Measurements from ENCODE around the gene MAP6D1.

MAP6D1 gene

DNA sequence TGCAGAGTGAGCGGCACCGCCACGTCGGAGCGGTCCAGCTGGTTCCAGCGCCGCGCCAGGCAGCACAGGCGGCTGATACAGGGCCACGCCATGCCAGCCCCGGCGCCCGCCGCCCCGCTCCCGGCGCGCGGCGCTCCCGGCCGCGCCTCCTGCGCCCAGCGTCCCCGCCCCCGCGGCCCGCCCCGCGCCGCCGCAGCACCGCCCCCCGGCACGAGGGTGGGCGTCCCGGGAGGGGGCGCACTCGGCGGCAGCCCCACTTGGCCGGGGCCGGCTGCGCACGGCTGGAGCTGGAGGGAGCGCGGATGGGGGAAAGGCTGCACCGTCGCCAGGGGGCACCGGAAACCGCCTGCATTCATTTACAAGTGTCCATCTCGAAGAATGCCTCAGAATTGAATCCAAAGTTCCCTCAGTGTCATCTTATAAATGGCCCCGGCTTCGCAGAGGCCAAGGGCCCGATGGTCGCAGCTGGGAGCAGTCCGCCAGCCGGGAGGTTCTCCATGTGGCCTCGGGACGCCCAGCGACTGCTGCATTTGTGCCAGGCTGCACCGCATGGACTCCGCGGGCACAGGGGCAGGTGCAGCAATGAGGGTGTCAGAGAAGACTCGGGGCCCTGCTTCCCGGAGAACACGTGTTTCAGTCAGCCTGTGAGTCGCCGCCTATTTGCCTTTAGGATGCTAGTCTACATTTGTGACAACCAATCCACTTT, at the start of gene MAP6D1:
MAP6D1 (minus strand) TSS at position 122 of the 706 bp plus-strand sequence; CDS start at position 92, 30 bp downstream.
- H3K27ac Mint-ChIP-seq = no peak within 1 kb of the TSS
- H3K4me3 Mint-ChIP-seq = peak within 1 kb of the TSS; percentile 71
- peak; percentile 24 to 73 for DNase-seq (ENCODE audit: low spot score in 2 of 2)
- H3K9me3 Mint-ChIP-seq = no peaks in the 10 kb centered on the region
- ATAC-seq = peak; percentile 68
- peaks cover 36% of the 10 kb centered on the region for H3K36me3 Mint-ChIP-seq
- peaks cover 15% of the 10 kb centered on the region for H3K4me1 Mint-ChIP-seq

DNA sequence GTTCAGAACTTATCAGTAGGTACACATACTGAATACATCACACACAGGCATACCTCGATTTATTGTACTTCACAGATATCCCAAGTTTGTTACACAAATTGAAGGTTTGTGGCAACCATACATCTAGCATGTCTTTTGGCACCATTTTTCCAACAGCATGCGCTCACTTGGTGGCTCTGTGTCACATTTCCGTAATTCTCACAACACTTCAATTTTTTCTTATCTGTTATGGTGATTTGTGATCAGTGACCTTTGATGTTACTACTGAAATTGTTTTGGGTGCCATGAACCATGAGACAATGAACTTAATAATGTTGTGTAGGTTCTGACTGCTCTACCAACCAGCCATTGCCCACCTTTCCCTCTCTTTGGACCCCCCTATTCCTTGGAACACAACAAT, 48.5 kb upstream of the MAP6D1 start:
- H3K4me3 Mint-ChIP-seq = no peak overlapping the region
- no peak overlapping the region for H3K27ac Mint-ChIP-seq
- H3K36me3 Mint-ChIP-seq = peaks cover 49% of the 10 kb centered on the region
- peaks cover 26% of the 10 kb centered on the region for H3K4me1 Mint-ChIP-seq
- ATAC-seq (no peak), DNase-seq (ENCODE audit: low spot score in 2 of 2) (no peak)
- H3K9me3 Mint-ChIP-seq = no peaks in the 10 kb centered on the region

DNA sequence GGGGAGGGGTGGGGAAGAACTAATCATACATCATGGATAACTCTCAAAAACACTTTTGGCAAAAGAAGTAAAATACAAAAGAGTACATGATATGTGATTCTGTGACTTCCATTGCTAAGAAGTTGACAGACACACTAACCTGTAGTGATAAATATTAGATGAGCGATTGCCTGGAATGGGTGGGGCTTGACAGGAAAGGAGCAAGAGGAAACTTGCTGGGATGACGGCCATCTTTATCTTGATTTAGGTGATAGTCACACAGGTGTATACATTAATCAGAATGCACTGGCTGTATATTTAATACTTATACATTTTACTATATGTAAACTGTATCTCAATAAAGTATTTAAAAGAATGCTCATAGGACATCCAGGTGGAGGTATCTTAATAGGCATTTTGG, 46.2 kb upstream of the MAP6D1 start:
- Mint-ChIP-seq H3K36me3 (peaks cover 53% of the 10 kb centered on the region), H3K4me1 (peaks cover 22% of the 10 kb centered on the region), H3K27ac (no peak overlapping the region), H3K4me3 (no peak overlapping the region), H3K9me3 (no peaks in the 10 kb centered on the region)
- ATAC-seq = no peak
- no peak for DNase-seq (ENCODE audit: low spot score in 2 of 2)

DNA sequence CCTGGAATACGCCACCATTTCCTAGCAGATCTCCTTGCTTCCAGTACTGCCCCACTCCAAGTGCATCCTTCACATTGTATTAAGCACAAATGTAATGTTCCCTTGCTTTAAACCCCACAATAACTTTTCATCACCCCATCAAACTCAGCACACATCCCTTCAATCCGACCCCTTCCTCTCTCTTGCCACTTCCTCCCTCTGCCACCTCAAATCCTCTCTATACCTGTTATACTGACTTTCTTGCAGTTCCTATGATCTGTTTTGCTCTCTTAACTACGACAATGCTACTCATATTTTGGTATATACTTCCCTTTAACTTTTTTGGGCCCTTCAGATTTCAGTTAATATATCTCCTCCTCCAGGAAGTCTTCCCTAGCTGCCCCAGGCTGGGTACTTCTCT, 45.2 kb upstream of the MAP6D1 start:
- Mint-ChIP-seq H3K9me3 (no peaks in the 10 kb centered on the region), H3K4me1 (peaks cover 20% of the 10 kb centered on the region), H3K27ac (no peak overlapping the region), H3K36me3 (peaks cover 53% of the 10 kb centered on the region), H3K4me3 (no peak overlapping the region)
- ATAC-seq (no peak), DNase-seq (ENCODE audit: low spot score in 2 of 2) (no peak)

DNA sequence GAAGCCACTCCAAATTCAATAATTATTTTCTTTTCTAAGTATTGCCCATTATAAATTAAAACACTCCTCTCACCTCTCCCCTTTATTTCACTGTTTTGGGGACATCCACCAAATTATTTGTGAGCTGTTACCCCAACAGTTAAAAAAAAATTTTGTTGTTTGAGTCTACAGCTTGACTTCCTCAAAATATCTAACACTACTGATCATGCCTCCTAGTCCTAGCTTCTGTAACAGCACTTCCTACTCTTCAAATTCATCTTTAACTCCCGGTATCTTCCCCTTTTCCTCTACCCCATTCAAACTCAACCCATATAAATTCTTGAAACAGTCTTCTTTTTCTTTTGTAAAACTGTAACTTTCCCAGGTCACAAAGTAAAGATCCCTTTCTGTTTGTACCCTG, 43.4 kb upstream of the MAP6D1 start:
- no peak for DNase-seq (ENCODE audit: low spot score in 2 of 2)
- Mint-ChIP-seq H3K4me1 (peaks cover 20% of the 10 kb centered on the region), H3K36me3 (peaks cover 56% of the 10 kb centered on the region), H3K4me3 (no peak overlapping the region), H3K9me3 (no peaks in the 10 kb centered on the region), H3K27ac (no peak overlapping the region)
- no peak for ATAC-seq

DNA sequence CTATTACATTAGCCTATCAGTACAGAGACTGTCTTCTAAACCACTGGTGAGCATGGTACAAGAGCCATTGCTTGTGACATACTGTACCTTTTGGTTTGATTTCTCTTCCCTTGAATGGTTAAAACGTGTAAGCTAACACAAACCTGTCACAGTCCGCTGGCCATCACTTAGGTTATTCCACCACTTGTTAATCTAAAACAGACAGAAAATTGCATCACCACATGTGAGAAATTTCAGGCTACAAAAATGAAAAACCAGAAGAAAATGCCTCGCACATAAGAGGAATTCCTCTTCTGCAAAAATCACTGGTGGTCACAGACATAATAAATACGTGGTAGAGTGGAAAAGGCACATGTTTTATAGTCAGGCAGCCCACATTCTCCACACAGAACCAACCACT, 37.2 kb upstream of the MAP6D1 start:
- ATAC-seq (no peak), DNase-seq (ENCODE audit: low spot score in 2 of 2) (no peak)
- Mint-ChIP-seq H3K4me3 (no peak overlapping the region), H3K9me3 (no peaks in the 10 kb centered on the region), H3K4me1 (no peaks in the 10 kb centered on the region), H3K36me3 (peaks cover 100% of the 10 kb centered on the region), H3K27ac (no peak overlapping the region)

DNA sequence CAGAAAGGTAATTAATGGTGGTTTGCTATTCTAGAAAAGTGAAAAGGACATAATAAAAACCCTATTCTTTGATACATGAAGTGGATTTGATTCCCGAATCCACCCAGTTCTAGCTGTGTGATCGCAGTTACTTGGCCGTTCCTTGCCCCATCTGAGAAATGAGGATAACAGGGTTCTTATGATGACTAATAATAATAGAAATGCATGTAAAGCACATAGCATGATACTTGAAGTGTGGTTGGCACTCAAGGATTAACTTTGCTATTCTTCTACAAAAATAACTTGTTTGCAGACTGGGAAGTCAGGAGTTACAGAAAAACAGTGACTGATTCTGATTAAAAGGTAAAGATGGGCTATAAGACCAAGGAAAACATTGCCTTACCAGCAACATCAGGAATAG, 32.5 kb upstream of the MAP6D1 start:
- H3K27ac Mint-ChIP-seq = peak overlapping the region; percentile 3
- H3K4me3 Mint-ChIP-seq = no peak overlapping the region
- H3K4me1 Mint-ChIP-seq = no peaks in the 10 kb centered on the region
- DNase-seq (ENCODE audit: low spot score in 2 of 2) = no peak
- no peaks in the 10 kb centered on the region for H3K9me3 Mint-ChIP-seq
- no peak for ATAC-seq
- H3K36me3 Mint-ChIP-seq = peaks cover 96% of the 10 kb centered on the region

DNA sequence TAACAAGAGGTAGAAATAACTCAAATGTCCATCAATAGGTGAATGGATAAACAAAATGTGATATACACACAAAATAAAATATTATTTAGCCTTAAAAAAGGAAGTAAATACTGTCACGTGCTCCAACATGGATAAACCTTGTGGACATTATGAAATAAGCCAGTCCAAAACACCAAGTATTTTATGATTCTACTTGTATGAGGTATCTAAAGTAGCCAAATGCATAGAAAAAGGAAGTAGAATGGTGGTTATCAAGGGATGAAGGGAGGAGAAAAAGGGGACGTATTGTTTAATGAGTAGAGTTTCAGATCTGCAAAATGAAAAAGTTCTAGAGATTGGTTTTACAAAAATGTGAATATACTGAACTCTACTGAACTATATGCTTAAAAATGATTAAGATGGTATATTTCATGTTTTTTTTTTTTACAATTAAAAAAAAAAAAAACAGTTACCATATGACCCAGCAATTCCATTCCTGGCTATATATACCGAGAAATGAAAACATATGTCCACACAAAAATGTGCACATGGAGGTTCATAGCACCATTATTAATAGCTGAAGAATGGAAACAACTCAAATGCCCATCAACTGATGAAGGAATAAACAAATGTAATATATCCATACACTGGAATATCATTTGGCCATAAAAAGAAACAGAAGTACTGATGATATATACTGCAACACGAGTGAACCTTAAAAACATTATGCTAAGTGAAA, 29.1 kb upstream of the MAP6D1 start:
- no peak for ATAC-seq
- H3K27ac Mint-ChIP-seq = no peak overlapping the region
- peaks cover 6% of the 10 kb centered on the region for H3K4me1 Mint-ChIP-seq
- H3K36me3 Mint-ChIP-seq = peaks cover 95% of the 10 kb centered on the region
- H3K4me3 Mint-ChIP-seq = no peak overlapping the region
- no peak for DNase-seq (ENCODE audit: low spot score in 2 of 2)
- no peaks in the 10 kb centered on the region for H3K9me3 Mint-ChIP-seq

DNA sequence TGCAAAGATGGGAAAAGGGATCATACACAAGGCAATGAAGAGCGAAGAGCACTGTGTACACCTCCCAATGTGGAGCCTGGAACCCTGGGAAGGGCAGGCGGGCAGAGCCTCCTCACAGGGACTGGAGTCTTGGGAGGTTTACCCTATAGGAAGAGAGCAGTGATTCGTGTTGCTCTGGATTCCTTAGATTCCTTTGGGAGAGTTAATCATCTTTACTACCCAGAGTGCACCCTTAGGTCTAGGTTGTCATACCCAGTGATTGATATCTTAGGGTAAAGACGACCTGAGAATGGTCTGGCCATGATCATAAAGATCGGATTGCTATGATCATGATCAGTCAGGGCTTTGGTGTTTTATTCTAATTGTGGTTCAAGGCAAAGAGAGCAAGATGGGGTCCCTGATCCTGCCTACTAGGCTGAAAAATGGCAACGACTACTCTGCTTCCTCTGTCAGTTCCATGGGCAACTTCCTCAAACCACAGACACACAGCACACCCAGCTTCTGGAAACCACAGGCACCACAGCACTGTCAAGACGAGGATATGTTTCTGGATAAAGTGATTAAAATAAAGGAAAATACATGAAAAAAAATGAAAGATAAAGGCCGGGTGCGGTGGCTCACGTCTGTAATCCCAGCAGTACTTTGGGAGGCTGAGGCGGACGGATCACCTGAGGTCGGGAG, 20.4 kb upstream of the MAP6D1 start:
- DNase-seq (ENCODE audit: low spot score in 2 of 2) (no peak), ATAC-seq (no peak)
- Mint-ChIP-seq H3K36me3 (peaks cover 91% of the 10 kb centered on the region), H3K4me3 (no peak overlapping the region), H3K27ac (peak overlapping the region; percentile 71), H3K9me3 (no peaks in the 10 kb centered on the region), H3K4me1 (peaks cover 6% of the 10 kb centered on the region)

DNA sequence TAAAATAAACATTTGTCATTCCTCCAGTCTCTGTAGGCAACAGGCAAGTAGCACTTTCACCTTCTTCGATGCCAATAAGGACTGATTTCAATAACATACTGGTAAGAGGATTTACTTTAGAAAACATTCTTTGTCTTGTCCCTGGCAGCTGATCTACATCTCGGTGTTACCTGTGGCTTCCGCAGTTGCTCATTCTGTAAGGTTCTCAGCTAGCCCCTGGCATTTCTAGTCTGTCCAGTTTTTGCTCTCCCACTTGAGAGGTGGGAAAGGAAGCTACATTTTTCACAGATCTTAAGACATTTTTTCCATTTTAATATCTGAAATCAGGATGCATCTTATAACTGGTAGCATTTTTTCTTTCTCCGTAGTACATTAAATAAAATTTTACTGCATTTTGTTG, 19.7 kb upstream of the MAP6D1 start:
- H3K36me3 Mint-ChIP-seq = peaks cover 92% of the 10 kb centered on the region
- peaks cover 2% of the 10 kb centered on the region for H3K4me1 Mint-ChIP-seq

DNA sequence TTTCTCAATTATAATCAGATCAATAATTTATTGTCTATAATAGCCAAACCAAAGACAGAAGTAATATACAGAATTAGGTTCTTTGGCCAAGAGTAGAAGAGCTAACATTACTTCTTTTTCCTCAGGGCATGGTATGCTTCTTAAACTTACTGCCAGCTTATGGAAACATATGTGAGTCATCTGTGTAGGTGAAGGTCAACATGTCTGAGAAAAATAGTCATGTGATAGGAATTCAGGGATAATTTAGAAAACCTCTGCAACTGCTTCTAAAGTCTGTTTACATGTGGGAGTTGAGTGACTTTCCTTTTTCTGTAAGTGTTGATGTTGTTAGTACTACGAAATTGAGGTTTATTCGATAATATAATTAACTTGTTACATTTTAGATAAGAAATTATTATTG, 19.2 kb upstream of the MAP6D1 start:
- peaks cover 92% of the 10 kb centered on the region for H3K36me3 Mint-ChIP-seq
- no peak overlapping the region for H3K4me3 Mint-ChIP-seq
- no peaks in the 10 kb centered on the region for H3K9me3 Mint-ChIP-seq
- no peak overlapping the region for H3K27ac Mint-ChIP-seq
- DNase-seq (ENCODE audit: low spot score in 2 of 2) (no peak), ATAC-seq (peak; percentile 57)
- H3K4me1 Mint-ChIP-seq = no peaks in the 10 kb centered on the region

More for the DNA sequence above, 19.7 kb upstream of the MAP6D1 start:
- Mint-ChIP-seq H3K9me3 (no peaks in the 10 kb centered on the region), H3K4me3 (no peak overlapping the region), H3K27ac (peak overlapping the region; percentile 71)
- DNase-seq (ENCODE audit: low spot score in 2 of 2) (no peak), ATAC-seq (no peak)

DNA sequence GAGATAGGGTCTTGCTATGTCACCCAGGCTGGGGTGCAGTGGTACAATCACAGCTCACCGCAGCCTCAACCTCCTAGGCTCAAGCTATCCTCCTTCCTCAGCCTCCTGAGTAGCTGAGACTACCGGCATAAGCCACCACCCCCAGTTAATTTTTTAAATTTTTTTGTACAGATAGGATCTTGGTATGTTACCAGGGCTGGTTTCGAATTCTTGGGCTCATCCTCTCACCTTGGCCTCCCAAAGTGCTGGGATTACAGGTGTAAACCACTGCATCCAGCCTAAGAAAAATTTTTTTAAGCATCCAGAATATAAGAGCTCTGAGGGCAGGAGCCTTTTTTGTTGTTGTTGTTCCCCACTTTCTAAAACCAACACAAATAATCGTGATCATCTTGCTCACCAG, 14.4 kb upstream of the MAP6D1 start:
- H3K36me3 Mint-ChIP-seq = peaks cover 100% of the 10 kb centered on the region
- DNase-seq (ENCODE audit: low spot score in 2 of 2) (no peak), ATAC-seq (no peak)
- no peaks in the 10 kb centered on the region for H3K9me3 Mint-ChIP-seq
- no peaks in the 10 kb centered on the region for H3K4me1 Mint-ChIP-seq
- H3K27ac Mint-ChIP-seq = no peak overlapping the region
- H3K4me3 Mint-ChIP-seq = no peak overlapping the region

DNA sequence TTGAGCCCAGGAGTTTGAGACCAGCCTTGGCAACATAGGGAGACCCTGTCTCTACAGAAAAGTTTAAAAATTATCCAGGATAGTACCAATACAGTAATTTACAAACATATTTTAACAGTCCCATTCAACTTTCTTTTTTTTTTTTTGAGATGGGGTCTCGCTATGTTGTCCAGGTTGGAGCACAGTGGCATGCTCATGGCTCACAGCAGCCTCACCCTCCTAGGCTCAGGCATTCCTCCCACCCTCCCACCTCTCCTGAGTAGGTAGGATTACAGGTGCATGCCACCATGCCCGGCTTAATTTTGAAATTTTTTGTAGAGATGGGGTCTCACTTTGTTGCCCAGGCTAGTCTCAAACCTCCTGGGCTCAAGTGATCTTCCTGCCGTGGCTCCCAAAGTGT, 12.5 kb upstream of the MAP6D1 start:
- no peak for DNase-seq (ENCODE audit: low spot score in 2 of 2)
- Mint-ChIP-seq H3K4me3 (no peak overlapping the region), H3K4me1 (no peaks in the 10 kb centered on the region), H3K36me3 (peaks cover 100% of the 10 kb centered on the region), H3K27ac (peak overlapping the region; percentile 61), H3K9me3 (no peaks in the 10 kb centered on the region)
- no peak for ATAC-seq

DNA sequence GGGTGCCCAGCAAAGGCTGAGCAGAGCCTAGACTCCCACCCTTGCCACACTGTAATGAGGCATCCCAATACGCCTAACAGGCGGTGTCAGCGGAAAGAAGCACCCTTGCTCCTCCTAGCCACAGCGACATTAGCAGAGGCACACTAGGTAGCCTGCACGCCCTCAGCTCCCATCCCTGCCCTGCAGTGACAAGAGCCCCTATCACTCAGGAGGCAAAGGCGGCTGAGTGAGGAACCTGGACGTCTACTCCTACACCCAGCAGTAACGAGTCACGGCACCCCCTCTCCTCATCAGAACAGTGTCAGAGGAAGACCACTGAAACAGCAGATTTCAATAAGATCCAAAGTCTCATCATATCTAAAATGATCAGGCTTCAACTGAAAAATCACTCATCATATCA, 12.0 kb upstream of the MAP6D1 start:
- Mint-ChIP-seq H3K27ac (peak overlapping the region; percentile 61), H3K9me3 (no peaks in the 10 kb centered on the region), H3K4me3 (no peak overlapping the region), H3K4me1 (no peaks in the 10 kb centered on the region), H3K36me3 (peaks cover 100% of the 10 kb centered on the region)
- DNase-seq (ENCODE audit: low spot score in 2 of 2) (no peak), ATAC-seq (peak; percentile 80)

DNA sequence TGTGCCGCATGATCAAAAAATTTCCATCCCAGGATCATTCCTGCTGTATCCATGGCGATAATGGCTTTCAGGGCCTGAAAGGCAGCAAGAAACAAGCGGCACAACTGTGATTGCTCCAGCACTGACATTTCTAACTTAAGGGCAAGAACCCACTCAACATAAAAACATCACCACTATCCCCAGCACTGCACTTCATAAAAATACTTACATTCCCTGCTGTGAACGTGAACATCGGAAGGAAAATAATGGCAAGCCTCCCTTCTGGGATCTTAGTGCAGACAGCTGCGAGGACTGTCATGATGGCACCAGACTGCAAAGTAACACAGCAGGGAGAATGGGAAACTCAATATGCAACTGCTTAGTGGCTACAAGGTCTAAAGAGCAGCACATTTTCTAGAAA, 8.1 kb upstream of the MAP6D1 start:
- Mint-ChIP-seq H3K36me3 (peaks cover 100% of the 10 kb centered on the region), H3K9me3 (no peaks in the 10 kb centered on the region), H3K4me3 (no peak overlapping the region), H3K27ac (no peak overlapping the region), H3K4me1 (no peaks in the 10 kb centered on the region)
- ATAC-seq (no peak), DNase-seq (ENCODE audit: low spot score in 2 of 2) (no peak)

DNA sequence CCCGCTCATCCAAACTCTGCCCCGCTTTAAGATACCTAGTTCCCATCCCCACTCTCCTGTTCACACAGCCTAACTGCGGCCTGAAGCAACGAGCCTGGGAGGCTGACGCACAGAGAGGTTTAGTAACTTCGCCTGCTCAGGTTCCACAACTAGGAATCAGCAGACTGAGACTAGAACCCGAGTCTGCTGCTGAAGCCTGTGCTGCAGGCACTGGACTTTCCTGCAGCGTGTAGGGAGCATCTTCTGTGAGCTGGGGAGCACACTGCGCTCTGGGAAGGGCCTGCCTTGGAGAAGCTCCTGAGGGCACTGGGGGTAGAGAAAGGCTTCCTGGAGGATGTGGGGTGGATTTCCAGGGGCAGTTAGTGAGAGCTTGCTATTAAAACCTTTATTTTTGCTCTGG, 4.8 kb upstream of the MAP6D1 start:
- ATAC-seq = no peak
- Mint-ChIP-seq H3K4me1 (no peaks in the 10 kb centered on the region), H3K27ac (no peak overlapping the region), H3K36me3 (peaks cover 76% of the 10 kb centered on the region), H3K4me3 (no peak overlapping the region), H3K9me3 (no peaks in the 10 kb centered on the region)
- DNase-seq (ENCODE audit: low spot score in 2 of 2) = no peak

Measured in stimulated activated effector memory CD8-positive, alpha-beta T cell treated with anti-CD3 and anti-CD28 coated beads, Interleukin-12 subunit alpha, Interleukin-12 subunit beta, amount 100 ng/mL, for 72 hours (primary cell).